K562 (cell line): Measurements from ENCODE around the gene ZBTB7A. TPM values are rescaled to one million over a fixed set of nuclear protein-coding genes. Genes with fewer than 3 reads are reported as not detected.
"Not testable (repeated sequence)": the region's sequence is repeated elsewhere in the genome, so short reads cannot be mapped to it uniquely, and the experiment has no call there.

Experiments
- BCOR ChIP-seq: fragments of 450-650 bp; IDR thresholded peaks from 2 replicates; pipeline ENCODE4 v1.6.1; 2016
- C11orf30 ChIP-seq: fragments of 450-650 bp; IDR thresholded peaks from 2 replicates; pipeline ENCODE4 v1.6.1; 2016; ENCODE audit warnings: low read depth, mild to moderate bottlenecking
- CEBPG ChIP-seq, 3 experiments: fragments of 200-800 bp in 1 of 3; sonication (Bioruptor generic) in 1 of 3; sonication (generic) in 1 of 3; formaldehyde crosslinking in 1 of 3; IDR thresholded peaks in 2 of 3; conservative IDR thresholded peaks in 1 of 3; 2 replicates each; pipeline versions ENCODE4 v1.6.1 to v1.8.0; 2016 to 2022; ENCODE audit warnings: missing compliant biosample characterization in 2 of 3, missing genetic modification characterization in 2 of 3, mild to moderate bottlenecking in 1 of 3, missing genetic modification reagents in 1 of 3
- DPF2 ChIP-seq: fragments of 450-650 bp; IDR thresholded peaks from 2 replicates; pipeline ENCODE4 v1.6.1; 2016
- EP300 ChIP-seq: IDR thresholded peaks from 2 replicates; pipeline ENCODE4 v1.6.1; 2012; ENCODE audit warnings: low read length, improper control_type of control experiment
- EP400 ChIP-seq: fragments of 450-650 bp; IDR thresholded peaks from 2 replicates; pipeline ENCODE4 v1.6.1; 2017; ENCODE audit warnings: antibody characterized with exemption, mild to moderate bottlenecking, moderate library complexity
- GATAD2B ChIP-seq: fragments of 450-650 bp; IDR thresholded peaks from 2 replicates; pipeline ENCODE4 v1.6.1; 2017; ENCODE audit warnings: mild to moderate bottlenecking, borderline replicate concordance
- HDAC2 ChIP-seq: fragments of 450-650 bp; IDR thresholded peaks from 2 replicates; pipeline ENCODE4 v1.6.1; 2016; ENCODE audit warnings: mild to moderate bottlenecking
- HDGF ChIP-seq: fragments of 450-650 bp; IDR thresholded peaks from 2 replicates; pipeline ENCODE4 v1.6.1; 2016
- ID3 ChIP-seq, 2 experiments: fragments of 250-450 bp in 1 of 2; fragments of 450-650 bp in 1 of 2; sonication (Bioruptor Pico) in 1 of 2; IDR thresholded peaks; 2 replicates each; pipeline versions ENCODE4 v1.6.1 to v1.8.0; 2016 to 2021; ENCODE audit warnings: mild to moderate bottlenecking in 2 of 2, moderate library complexity in 2 of 2, missing compliant biosample characterization in 1 of 2, missing genetic modification characterization in 1 of 2
- MAFG ChIP-seq: fragments of 450-650 bp; conservative IDR thresholded peaks from 2 replicates; pipeline ENCODE4 v1.6.1; 2016; ENCODE audit warnings: missing genetic modification characterization, missing compliant biosample characterization
- NFIC ChIP-seq: fragments of 450-650 bp; IDR thresholded peaks from 2 replicates; pipeline ENCODE4 v1.6.1; 2017; ENCODE audit warnings: mild to moderate bottlenecking, inconsistent platforms
- PHF21A ChIP-seq: fragments of 450-650 bp; IDR thresholded peaks from 2 replicates; pipeline ENCODE4 v1.6.1; 2017; ENCODE audit warnings: low read depth, borderline replicate concordance
- RBM25 ChIP-seq: fragments of 200-400 bp; formaldehyde crosslinking; IDR thresholded peaks from 2 replicates; pipeline ENCODE4 v1.6.1; 2018; ENCODE audit warnings: low read length, low read depth, moderate library complexity; ENCODE audit not compliant: severe bottlenecking
- TOE1 ChIP-seq, 2 experiments: fragments of 450-650 bp in 1 of 2; sonication (generic) in 1 of 2; formaldehyde crosslinking in 1 of 2; IDR thresholded peaks; 2 replicates each; pipeline versions ENCODE4 v1.7.1 to v1.8.0; 2016 to 2022; ENCODE audit warnings: borderline replicate concordance in 2 of 2, mild to moderate bottlenecking in 2 of 2, antibody characterized with exemption in 1 of 2, inconsistent platforms in 1 of 2, low read depth in 1 of 2, missing genetic modification reagents in 1 of 2, moderate library complexity in 1 of 2
- VEZF1 ChIP-seq: fragments of 200-800 bp; sonication (Bioruptor generic); IDR thresholded peaks from 2 replicates; pipeline ENCODE4 v1.6.1; 2017; ENCODE audit warnings: missing genetic modification characterization, missing compliant biosample characterization
- ZEB2 ChIP-seq: fragments of 450-650 bp; IDR thresholded peaks from 2 replicates; pipeline ENCODE4 v1.6.1; 2016
- ZNF316 ChIP-seq: fragments of 450-650 bp; IDR thresholded peaks from 2 replicates; pipeline ENCODE4 v1.6.1; 2016
- ZNF592 ChIP-seq: fragments of 450-650 bp; IDR thresholded peaks from 2 replicates; pipeline ENCODE4 v1.6.1; 2017; ENCODE audit warnings: antibody characterized with exemption, mild to moderate bottlenecking
- polyA plus RNA-seq, 8 experiments: library from polyadenylated mRNA; depleted of rRNA in 4 of 8; stranded (reverse) in 5 of 8; unstranded in 3 of 8; fragments of >200 nt; fragmentation: Nextera tagmentation in 2 of 8; fragmentation: Illumina TruSeq in 1 of 8; extraction: Ambion mirVana in 2 of 8; extraction: Trizol in 1 of 8; gene quantifications; 2 replicates each; pipeline versions ENCODE4 v1.2.1 to v1.2.3, GENCODE V29; 2011 to 2014; ENCODE audit warnings: inconsistent platforms in 1 of 8, missing spikeins in 1 of 8
- total RNA-seq, 7 experiments: library from RNA; depleted of rRNA in 6 of 7; stranded (reverse); fragments of >200 nt in 6 of 7; fragmentation: Illumina TruSeq in 2 of 7; extraction: Trizol in 2 of 7; gene quantifications; 2 replicates each; pipeline versions ENCODE4 v1.2.1 to v1.2.3, GENCODE V29; 2011 to 2021; ENCODE audit warnings: low replicate concordance in 1 of 7
- TF ChIP-seq, protein P1 (sequence below): sonication (generic); IDR thresholded peaks from 2 replicates; pipeline ENCODE4 v1.6.1; 2016

The ZBTB7A gene
- total and polyA plus RNA-seq, 9 of the 15 experiments (the other 6 are each of a cell fraction or from before 2014, with no cell fraction given): 0.11 to 34.0 (median 4.6) TPM

GRCh38 chr19:4005436-4005835, 61.3 kb downstream of the ZBTB7A start (continued):
- TF ChIP-seq VEZF1 (CRISPR knock-in tag): peak; percentile 34; the same call in 1 of the 2 replicates
- TF ChIP-seq ZNF316: peak; percentile 87
- peak; percentile 84; the same call in 1 of the 2 replicates for TF ChIP-seq ZNF592
- TF ChIP-seq EP300: peak; percentile 52; the same call in 1 of the 2 replicates
- TF ChIP-seq MAFG: peak; percentile 81
- not testable (repeated sequence) for TF ChIP-seq CEBPG (CRISPR knock-in tag; IDR thresholded peaks at IDR 0.05); ID3 (CRISPR knock-in tag; IDR thresholded peaks at IDR 0.05); TOE1 (CRISPR knock-in tag; IDR thresholded peaks at IDR 0.05; ENCODE audit: borderline replicate concordance, low read depth)
- TF ChIP-seq CEBPG (tag; conservative IDR thresholded peaks at IDR 0.05 in 1 of 2, IDR thresholded peaks at IDR 0.05 in 1 of 2): peak in 1 of 2 experiments; percentile 74; a peak in 2 of 4 replicates
- 0 out of 2 replicates have a peak, but pooled peaks have one; percentile 18 for TF ChIP-seq PHF21A
- TF ChIP-seq C11orf30: peak; percentile 91
- TF ChIP-seq NFIC: 0 out of 2 replicates have a peak, but pooled peaks have one; percentile 6
- TF ChIP-seq HDGF: 0 out of 2 replicates have a peak, but pooled peaks have one; percentile 70
- TF ChIP-seq, protein P1, sequence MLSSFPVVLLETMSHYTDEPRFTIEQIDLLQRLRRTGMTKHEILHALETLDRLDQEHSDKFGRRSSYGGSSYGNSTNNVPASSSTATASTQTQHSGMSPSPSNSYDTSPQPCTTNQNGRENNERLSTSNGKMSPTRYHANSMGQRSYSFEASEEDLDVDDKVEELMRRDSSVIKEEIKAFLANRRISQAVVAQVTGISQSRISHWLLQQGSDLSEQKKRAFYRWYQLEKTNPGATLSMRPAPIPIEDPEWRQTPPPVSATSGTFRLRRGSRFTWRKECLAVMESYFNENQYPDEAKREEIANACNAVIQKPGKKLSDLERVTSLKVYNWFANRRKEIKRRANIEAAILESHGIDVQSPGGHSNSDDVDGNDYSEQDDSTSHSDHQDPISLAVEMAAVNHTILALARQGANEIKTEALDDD: 0 out of 2 replicates have a peak, but pooled peaks have one; percentile 36
- peak; percentile 57; the same call in 1 of the 2 replicates for TF ChIP-seq HDAC2
- peak; percentile 56 for TF ChIP-seq BCOR
- 0 out of 2 replicates have a peak, but pooled peaks have one; percentile 28 for TF ChIP-seq GATAD2B
- 0 out of 2 replicates have a peak, but pooled peaks have one; percentile 37 for TF ChIP-seq ID3 (tag; IDR thresholded peaks at IDR 0.05)
- TF ChIP-seq RBM25: peak; percentile 9
- peak; percentile 58; the same call in 1 of the 2 replicates for TF ChIP-seq ZEB2
- peak; percentile 55 for TF ChIP-seq EP400
- TF ChIP-seq DPF2: peak; percentile 95
- 0 out of 2 replicates have a peak, but pooled peaks have one; percentile 22 for TF ChIP-seq TOE1 (IDR thresholded peaks at IDR 0.05; ENCODE audit: borderline replicate concordance)
